Gastrocnemius medialis (tissue), 4 donors: ENCODE measurements around the gene BPIFB2. TPM values are rescaled to one million over a fixed set of nuclear protein-coding genes. Genes with fewer than 3 reads are reported as not detected.

ENCODE experiments used
- ATAC-seq, 2 donors: fragments of 150-250 bp; one replicate each; pipeline ENCODE4 v1.9.1; 2016
- DNase-seq, 2 donors: peaks; one replicate each; pipeline ENCODE4 v3.0.0-alpha.2; 2019
- H3K27ac ChIP-seq, 4 donors: fragments of 200-600 bp; sonication (generic); 1 replicate in 1 of 4; 2 replicates in 3 of 4; pipeline ENCODE4 v1.5.1; 2016 to 2018; ENCODE audit warnings: mild to moderate bottlenecking in 2 of 4, moderate library complexity in 1 of 4
- H3K27me3 ChIP-seq, 3 donors: fragments of 200-600 bp; sonication (generic) in 2 of 3; 1 replicate in 1 of 3; 2 replicates in 2 of 3; pipeline versions ENCODE4 v1.5.1 to v1.6.0; 2016 to 2019; ENCODE audit warnings: mild to moderate bottlenecking in 1 of 3, moderate library complexity in 1 of 3
- H3K36me3 ChIP-seq, 2 donors: fragments of 200-600 bp; sonication (generic) in 1 of 2; one replicate each; pipeline ENCODE4 v1.5.1; 2017 to 2018
- H3K4me1 ChIP-seq, 2 donors: fragments of 200-600 bp; sonication (generic) in 1 of 2; one replicate each; pipeline ENCODE4 v1.5.1; 2016 to 2017; ENCODE audit warnings: mild to moderate bottlenecking in 2 of 2
- H3K4me3 ChIP-seq, 4 donors: fragments of 200-600 bp; sonication (generic) in 3 of 4; 1 replicate in 1 of 4; 2 replicates in 3 of 4; pipeline ENCODE4 v1.5.1; 2016 to 2019; ENCODE audit warnings: mild to moderate bottlenecking in 2 of 4
- H3K9me3 ChIP-seq, 3 donors: fragments of 200-600 bp; sonication (generic) in 2 of 3; 1 replicate in 1 of 3; 2 replicates in 2 of 3; pipeline ENCODE4 v1.5.1; 2016 to 2019
- POLR2A ChIP-seq, 2 donors: fragments of 450-650 bp; IDR thresholded peaks; one replicate each; pipeline ENCODE4 v1.6.1; 2017; ENCODE audit warnings: antibody characterized with exemption in 2 of 2, mild to moderate bottlenecking in 2 of 2, moderate library complexity in 2 of 2
- in situ Hi-C, 4 donors: fragments of 200-750 bp; cut with MboI; loops; one replicate each; pipeline versions ENCODE4 v1.15.0 to v1.8.0; 2017; ENCODE audit warnings: low sequenced_read_pairs in 4 of 4
- intact Hi-C: fragments of 100-400 bp; cut with DNase I; formaldehyde crosslinking; loops from one replicate; pipeline ENCODE4 v1.15.1; 2023; ENCODE audit warnings: low total_unique reads
- total RNA-seq, 4 donors: library from RNA; depleted of rRNA; stranded (reverse); fragments of >200 nt; gene quantifications; one replicate each; pipeline versions ENCODE4 v1.1.0 to v1.2.3, GENCODE V29; 2016
- TF ChIP-seq, protein P1 (sequence below), 5 experiments: fragments of 450-650 bp in 3 of 5; fragments of 200-600 bp in 2 of 5; sonication (generic) in 2 of 5; IDR thresholded peaks in 4 of 5; conservative IDR thresholded peaks in 1 of 5; 1 replicate in 4 of 5; 2 replicates in 1 of 5; pipeline ENCODE4 v1.5.1; 2016 to 2019; ENCODE audit warnings: antibody characterized with exemption in 5 of 5, mild to moderate bottlenecking in 3 of 5, moderate library complexity in 3 of 5

The BPIFB2 gene
- total RNA-seq, 4 donors from 2014 or later, result not detected

DNA sequence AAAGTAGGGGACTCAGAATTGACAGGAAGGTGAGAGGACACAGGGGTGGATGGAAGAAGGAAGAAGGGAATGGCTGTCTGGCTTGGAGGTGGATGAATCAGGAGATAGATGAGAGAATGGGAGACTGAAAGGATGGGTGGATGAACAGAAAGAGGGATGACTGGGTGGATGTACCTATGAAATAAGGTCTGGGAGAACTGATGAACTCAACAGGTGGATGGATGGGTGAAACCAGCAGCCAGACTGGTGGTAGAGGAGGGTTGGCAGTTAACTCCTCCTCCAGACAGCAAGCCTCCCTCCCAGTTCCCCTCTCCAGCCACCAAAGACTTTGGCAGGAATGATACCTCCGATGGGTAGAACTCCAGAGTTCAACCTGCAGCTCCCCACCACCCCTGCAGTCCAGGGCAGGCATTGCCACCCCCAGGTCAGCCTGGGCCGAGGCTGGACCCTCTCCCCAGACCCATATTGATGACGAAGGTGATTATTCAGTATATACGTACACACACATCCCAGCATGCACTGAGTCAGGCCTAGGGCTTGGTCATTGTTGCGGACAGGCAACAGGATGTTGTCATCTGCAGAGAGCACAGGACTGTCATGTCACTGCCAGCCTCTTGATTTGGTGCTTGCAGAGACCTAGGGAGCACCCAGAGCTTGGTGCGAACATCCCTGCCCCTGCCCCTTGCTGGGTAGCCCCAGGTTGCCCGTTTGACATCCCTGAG lies 5.3 kb upstream of the BPIFB2 start:
- Histone ChIP-seq H3K27ac (no peak overlapping the region), H3K4me1 (no peaks in the 10 kb centered on the region), H3K27me3 (no peaks in the 10 kb centered on the region), H3K9me3 (no peaks in the 10 kb centered on the region), H3K4me3 (no peak overlapping the region), H3K36me3 (no peaks in the 10 kb centered on the region)
- no peak for DNase-seq
- ATAC-seq, result no peak
- intact Hi-C loops, result no loop called here
- TF ChIP-seq, protein P1, sequence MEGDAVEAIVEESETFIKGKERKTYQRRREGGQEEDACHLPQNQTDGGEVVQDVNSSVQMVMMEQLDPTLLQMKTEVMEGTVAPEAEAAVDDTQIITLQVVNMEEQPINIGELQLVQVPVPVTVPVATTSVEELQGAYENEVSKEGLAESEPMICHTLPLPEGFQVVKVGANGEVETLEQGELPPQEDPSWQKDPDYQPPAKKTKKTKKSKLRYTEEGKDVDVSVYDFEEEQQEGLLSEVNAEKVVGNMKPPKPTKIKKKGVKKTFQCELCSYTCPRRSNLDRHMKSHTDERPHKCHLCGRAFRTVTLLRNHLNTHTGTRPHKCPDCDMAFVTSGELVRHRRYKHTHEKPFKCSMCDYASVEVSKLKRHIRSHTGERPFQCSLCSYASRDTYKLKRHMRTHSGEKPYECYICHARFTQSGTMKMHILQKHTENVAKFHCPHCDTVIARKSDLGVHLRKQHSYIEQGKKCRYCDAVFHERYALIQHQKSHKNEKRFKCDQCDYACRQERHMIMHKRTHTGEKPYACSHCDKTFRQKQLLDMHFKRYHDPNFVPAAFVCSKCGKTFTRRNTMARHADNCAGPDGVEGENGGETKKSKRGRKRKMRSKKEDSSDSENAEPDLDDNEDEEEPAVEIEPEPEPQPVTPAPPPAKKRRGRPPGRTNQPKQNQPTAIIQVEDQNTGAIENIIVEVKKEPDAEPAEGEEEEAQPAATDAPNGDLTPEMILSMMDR (IDR thresholded peaks at IDR 0.05 in 4 of 5, conservative IDR thresholded peaks at IDR 0.05 in 1 of 5), result no peak
- TF ChIP-seq POLR2A (IDR thresholded peaks at IDR 0.05), result no peak
- in situ Hi-C loops, result loop anchor here in 1 of 4 donors (25.0 kb wide), 1 partner anchor 90 kb away; no protein-coding TSS in a partner anchor

DNA sequence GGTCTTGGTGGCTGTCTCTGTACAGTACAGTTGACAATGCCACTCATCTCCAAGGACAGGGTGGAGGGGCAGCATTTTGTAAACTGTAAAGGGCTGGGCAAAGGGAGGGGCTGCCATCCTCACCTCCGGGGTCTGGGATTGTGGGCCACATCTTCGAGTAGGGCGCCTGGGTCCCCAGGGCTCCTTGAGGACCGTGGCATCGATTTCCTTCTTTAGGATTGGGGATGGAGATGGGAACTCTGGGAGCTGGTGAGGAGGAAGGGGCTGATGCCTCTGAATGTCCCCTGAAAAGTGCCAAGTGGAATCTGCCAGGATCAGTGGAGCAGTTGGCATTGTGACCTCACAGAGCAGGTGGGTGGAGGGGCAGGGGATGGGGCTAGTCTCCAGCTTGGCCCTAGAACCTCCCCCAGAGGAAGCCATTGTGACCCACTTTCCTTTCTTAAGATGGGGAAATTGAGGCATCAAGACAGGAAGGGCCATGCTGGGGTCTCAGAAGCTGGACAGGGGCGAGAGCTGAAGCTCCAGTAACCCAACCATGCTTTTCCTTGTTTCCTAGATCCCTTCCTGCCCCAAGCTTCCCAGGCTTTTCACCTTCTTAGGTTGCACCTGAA lies 3.3 kb upstream of the BPIFB2 start, which contains the start of gene SUN5:
SUN5 (minus strand) TSS at position 293 of the 611 bp plus-strand sequence; CDS start at position 200, 93 bp downstream.
- in situ Hi-C loops, result loop anchor here in 1 of 4 donors (25.0 kb wide), 1 partner anchor 92 kb away; no protein-coding TSS in a partner anchor
- no peak for DNase-seq

DNA sequence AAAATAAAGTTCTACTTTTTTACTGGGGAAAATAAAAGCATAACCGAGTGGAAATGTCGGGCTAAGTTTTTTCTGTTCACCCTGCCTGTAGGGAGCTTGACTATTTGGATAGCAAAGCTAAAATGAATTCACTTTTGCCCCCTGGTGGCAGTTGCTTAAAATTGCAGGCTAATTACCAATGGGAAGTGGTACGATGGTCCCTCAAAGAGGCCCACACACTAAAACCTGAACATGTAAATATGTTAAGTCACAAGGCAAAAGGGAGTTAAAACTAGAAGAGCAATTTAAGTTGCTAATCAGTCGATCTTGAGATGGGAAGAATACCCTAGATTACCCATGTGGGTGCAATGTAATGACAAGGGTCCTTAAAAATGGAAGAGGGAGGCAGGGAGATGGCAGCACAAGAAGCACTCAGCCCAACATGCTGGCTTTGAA lies 2.4 kb upstream of the BPIFB2 start:
- TF ChIP-seq POLR2A (IDR thresholded peaks at IDR 0.05), result no peak
- TF ChIP-seq, protein P1 (IDR thresholded peaks at IDR 0.05 in 4 of 5, conservative IDR thresholded peaks at IDR 0.05 in 1 of 5), result peak in 1 of 5 experiments; percentile 15
- no peak overlapping the region for H3K27ac ChIP-seq
- H3K36me3 ChIP-seq, result no peaks in the 10 kb centered on the region
- no peaks in the 10 kb centered on the region for H3K27me3 ChIP-seq
- H3K4me3 ChIP-seq, result no peak overlapping the region
- ATAC-seq (no peak), DNase-seq (no peak)
- intact Hi-C loops (no loop called here), in situ Hi-C loops (loop anchor here in 1 of 4 donors (25.0 kb wide), 1 partner anchor 93 kb away; no protein-coding TSS in a partner anchor)
- H3K9me3 ChIP-seq, result no peaks in the 10 kb centered on the region
- no peaks in the 10 kb centered on the region for H3K4me1 ChIP-seq

More for the DNA sequence above, 3.3 kb upstream of the BPIFB2 start, which contains the start of gene SUN5:
- Histone ChIP-seq H3K27ac (no peak within 1 kb of the TSS), H3K9me3 (no peaks in the 10 kb centered on the region), H3K4me3 (no peak within 1 kb of the TSS), H3K36me3 (no peaks in the 10 kb centered on the region), H3K27me3 (no peaks in the 10 kb centered on the region), H3K4me1 (no peaks in the 10 kb centered on the region)
- no peak for ATAC-seq
- TF ChIP-seq POLR2A (IDR thresholded peaks at IDR 0.05), result no peak
- TF ChIP-seq, protein P1 (IDR thresholded peaks at IDR 0.05 in 4 of 5, conservative IDR thresholded peaks at IDR 0.05 in 1 of 5), result no peak
- intact Hi-C loops, result no loop called here

DNA sequence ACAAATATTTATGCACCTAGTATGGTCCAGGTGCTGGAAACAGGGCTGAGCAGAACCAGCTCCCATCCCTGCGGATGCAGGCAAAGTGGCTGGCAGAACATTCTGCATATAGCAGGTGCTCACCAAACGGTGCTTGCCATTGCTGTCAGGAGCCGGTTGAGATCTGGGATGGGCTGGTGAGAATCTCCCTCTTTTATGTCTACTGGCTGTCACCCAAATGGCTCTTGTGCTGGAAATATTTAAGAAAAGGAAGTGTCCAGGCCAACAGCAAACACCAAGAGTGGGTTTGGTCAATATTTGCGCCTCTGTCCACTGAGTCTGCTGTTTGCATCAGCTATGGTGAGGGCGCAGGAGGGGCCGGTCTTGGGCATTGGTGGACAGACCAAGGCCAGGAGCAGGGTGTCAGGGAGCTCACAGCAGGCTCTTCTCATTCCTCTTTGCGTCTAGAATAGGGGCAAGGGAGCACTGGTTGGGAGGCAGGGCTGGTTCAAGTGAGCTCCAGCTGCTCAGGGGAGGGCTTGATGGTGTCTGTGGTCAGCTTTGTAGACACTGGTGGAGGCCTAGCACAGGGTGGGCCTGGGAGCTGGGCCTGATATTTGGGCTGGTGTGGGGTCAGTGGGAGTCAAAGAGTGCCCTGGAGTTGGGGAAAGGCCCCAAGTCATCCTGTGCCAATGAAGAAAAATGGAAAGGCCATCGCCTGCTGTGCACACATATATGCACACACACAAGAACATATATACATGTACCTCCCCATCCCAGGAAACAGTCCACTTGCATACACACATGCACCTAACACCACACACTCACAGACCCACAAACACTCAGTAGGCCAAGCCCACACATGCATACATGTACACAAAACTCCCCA lies 1.4 kb upstream of the BPIFB2 start:
- H3K27ac ChIP-seq, result no peak overlapping the region
- intact Hi-C loops (no loop called here), in situ Hi-C loops (loop anchor here in 1 of 4 donors (25.0 kb wide), 1 partner anchor 94 kb away; no protein-coding TSS in a partner anchor)
- ATAC-seq (no peak), DNase-seq (no peak)
- no peak for TF ChIP-seq POLR2A (IDR thresholded peaks at IDR 0.05)
- TF ChIP-seq, protein P1 (IDR thresholded peaks at IDR 0.05 in 4 of 5, conservative IDR thresholded peaks at IDR 0.05 in 1 of 5), result no peak
- H3K27me3 ChIP-seq, result no peaks in the 10 kb centered on the region
- H3K36me3 ChIP-seq, result no peaks in the 10 kb centered on the region
- H3K9me3 ChIP-seq, result no peaks in the 10 kb centered on the region
- H3K4me3 ChIP-seq, result no peak overlapping the region
- no peaks in the 10 kb centered on the region for H3K4me1 ChIP-seq
